ENCODE measurements around the gene LAMA5.

LAMA5 gene

DNA sequence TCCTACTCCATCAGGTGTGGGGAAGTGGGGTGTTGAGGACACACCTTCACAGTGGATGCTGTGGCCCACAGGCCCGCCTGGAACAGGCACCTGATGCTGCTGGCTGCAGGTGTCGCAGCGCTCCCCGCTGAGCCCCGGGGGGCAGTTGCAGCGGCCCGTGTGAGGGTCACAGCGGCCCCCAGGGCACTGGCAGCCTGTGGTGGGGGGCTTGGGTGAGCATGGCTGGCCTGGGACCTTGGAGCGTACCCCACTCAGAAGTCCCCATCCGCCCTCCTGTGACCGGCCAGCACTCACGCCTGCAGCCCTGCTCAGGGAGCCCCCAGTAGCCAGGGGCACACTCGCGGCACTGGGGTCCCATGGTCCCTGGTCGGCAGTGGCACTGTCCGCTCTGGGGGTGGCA is 45.1 kb downstream of the LAMA5 start:
- TF ChIP-seq EP300 (IDR thresholded peaks at IDR 0.05; ENCODE audit: borderline replicate concordance) (no peak), TAF1 (IDR thresholded peaks at IDR 0.05; ENCODE audit: low read depth) (no peak), FOXM1 (IDR thresholded peaks at IDR 0.05; ENCODE audit: borderline replicate concordance, low read depth) (no peak)
- TF ChIP-seq, protein P1, sequence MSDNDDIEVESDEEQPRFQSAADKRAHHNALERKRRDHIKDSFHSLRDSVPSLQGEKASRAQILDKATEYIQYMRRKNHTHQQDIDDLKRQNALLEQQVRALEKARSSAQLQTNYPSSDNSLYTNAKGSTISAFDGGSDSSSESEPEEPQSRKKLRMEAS (IDR thresholded peaks at IDR 0.05) = no peak

DNA sequence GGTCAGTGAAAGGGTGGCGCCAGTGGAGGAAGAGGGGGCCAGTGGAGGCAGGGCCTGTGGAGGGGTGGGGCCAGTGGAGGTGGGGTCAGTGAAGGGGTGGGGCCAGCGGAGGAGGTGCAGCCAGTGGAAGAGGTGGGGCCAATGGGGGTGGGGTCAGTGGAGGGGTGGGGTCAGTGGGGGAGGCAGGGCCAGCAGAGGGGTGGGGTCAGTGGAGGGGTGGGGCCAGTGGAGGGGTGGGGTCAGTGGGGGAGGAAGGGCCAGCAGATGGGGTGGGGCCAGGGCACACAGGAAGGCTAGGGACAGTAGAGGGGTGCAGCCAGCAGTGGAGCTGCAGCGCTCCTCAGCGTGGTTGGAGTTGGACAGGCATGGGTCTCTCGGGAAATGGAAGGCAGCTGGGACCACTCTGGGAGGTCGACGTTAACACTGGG is 45.6 kb downstream of the LAMA5 start:
- no peak for TF ChIP-seq ZBTB7A (IDR thresholded peaks at IDR 0.05; ENCODE audit: low read depth)
- no peak for TF ChIP-seq CREB1 (IDR thresholded peaks at IDR 0.05; ENCODE audit: low read depth)
- no peak for TF ChIP-seq TCF12 (IDR thresholded peaks at IDR 0.05; ENCODE audit: low read depth)
- TF ChIP-seq NFIC (IDR thresholded peaks at IDR 0.05) = no peak
- TF ChIP-seq, protein P1 (IDR thresholded peaks at IDR 0.05) = no peak
- TF ChIP-seq, protein P2, sequence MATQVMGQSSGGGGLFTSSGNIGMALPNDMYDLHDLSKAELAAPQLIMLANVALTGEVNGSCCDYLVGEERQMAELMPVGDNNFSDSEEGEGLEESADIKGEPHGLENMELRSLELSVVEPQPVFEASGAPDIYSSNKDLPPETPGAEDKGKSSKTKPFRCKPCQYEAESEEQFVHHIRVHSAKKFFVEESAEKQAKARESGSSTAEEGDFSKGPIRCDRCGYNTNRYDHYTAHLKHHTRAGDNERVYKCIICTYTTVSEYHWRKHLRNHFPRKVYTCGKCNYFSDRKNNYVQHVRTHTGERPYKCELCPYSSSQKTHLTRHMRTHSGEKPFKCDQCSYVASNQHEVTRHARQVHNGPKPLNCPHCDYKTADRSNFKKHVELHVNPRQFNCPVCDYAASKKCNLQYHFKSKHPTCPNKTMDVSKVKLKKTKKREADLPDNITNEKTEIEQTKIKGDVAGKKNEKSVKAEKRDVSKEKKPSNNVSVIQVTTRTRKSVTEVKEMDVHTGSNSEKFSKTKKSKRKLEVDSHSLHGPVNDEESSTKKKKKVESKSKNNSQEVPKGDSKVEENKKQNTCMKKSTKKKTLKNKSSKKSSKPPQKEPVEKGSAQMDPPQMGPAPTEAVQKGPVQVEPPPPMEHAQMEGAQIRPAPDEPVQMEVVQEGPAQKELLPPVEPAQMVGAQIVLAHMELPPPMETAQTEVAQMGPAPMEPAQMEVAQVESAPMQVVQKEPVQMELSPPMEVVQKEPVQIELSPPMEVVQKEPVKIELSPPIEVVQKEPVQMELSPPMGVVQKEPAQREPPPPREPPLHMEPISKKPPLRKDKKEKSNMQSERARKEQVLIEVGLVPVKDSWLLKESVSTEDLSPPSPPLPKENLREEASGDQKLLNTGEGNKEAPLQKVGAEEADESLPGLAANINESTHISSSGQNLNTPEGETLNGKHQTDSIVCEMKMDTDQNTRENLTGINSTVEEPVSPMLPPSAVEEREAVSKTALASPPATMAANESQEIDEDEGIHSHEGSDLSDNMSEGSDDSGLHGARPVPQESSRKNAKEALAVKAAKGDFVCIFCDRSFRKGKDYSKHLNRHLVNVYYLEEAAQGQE (IDR thresholded peaks at IDR 0.05; ENCODE audit: low read depth) = no peak
- TF ChIP-seq TAF1 (IDR thresholded peaks at IDR 0.05; ENCODE audit: low read depth) = no peak
- TF ChIP-seq RAD21 (IDR thresholded peaks at IDR 0.05; ENCODE audit: low read depth) = no peak
- TF ChIP-seq, protein P3, sequence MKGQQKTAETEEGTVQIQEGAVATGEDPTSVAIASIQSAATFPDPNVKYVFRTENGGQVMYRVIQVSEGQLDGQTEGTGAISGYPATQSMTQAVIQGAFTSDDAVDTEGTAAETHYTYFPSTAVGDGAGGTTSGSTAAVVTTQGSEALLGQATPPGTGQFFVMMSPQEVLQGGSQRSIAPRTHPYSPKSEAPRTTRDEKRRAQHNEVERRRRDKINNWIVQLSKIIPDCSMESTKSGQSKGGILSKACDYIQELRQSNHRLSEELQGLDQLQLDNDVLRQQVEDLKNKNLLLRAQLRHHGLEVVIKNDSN (IDR thresholded peaks at IDR 0.05) = no peak
- TF ChIP-seq CEBPB (IDR thresholded peaks at IDR 0.05) = no peak
- TF ChIP-seq TEAD4 (IDR thresholded peaks at IDR 0.05) = no peak
- no peak for TF ChIP-seq FOXM1 (IDR thresholded peaks at IDR 0.05; ENCODE audit: borderline replicate concordance, low read depth)
- no peak for TF ChIP-seq EGR1 (IDR thresholded peaks at IDR 0.05)
- TF ChIP-seq EP300 (IDR thresholded peaks at IDR 0.05; ENCODE audit: borderline replicate concordance) = no peak
- no peak for TF ChIP-seq YY1 (IDR thresholded peaks at IDR 0.05; ENCODE audit: low read depth)

DNA sequence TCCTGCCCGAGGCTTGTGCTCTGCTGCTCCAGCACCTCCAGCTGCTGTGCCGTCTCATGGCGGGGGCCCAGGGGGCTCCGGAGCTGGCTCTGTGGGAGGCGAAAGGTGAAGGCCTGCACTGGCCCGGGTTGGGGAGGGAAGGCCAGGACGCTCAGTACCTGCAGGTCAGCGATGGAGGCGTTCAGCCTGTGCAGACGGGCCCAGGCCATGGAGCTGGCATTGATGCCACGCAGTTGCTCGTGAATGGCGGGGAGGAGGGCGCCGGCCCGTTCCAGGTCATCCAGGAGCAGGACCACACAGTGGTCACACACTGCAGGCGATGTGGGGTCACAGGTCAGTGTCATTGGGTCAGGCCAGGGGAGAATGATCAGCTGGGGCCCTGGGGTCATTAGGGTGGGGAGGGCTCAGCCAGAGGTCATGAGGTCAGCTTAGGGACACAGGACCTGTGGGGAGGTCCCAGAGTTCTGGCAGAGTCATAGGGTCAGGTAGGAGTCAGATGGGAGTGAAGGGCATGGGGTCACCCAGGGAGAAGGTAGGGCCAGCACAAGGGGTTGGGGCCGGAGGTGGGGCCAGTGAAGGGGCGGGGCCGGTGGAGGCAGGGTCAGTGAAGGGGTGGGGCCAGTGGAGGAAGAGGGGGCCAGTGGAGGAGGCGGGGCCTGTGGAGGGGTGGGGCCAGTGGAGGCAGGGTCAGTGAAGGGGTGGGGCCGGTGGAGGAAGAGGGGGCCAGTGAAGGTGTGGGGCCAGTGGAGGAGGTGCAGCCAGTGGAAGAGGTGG is 46.3 kb downstream of the LAMA5 start:
- TF ChIP-seq CREB1 (IDR thresholded peaks at IDR 0.05; ENCODE audit: low read depth) (no peak), RAD21 (IDR thresholded peaks at IDR 0.05; ENCODE audit: low read depth) (no peak), EP300 (IDR thresholded peaks at IDR 0.05; ENCODE audit: borderline replicate concordance) (no peak), YY1 (IDR thresholded peaks at IDR 0.05; ENCODE audit: low read depth) (no peak), FOXM1 (IDR thresholded peaks at IDR 0.05; ENCODE audit: borderline replicate concordance, low read depth) (no peak), NFIC (IDR thresholded peaks at IDR 0.05) (no peak)
- TF ChIP-seq, protein P3 (IDR thresholded peaks at IDR 0.05) = no peak
- TF ChIP-seq, protein P2 (IDR thresholded peaks at IDR 0.05; ENCODE audit: low read depth) = no peak

DNA sequence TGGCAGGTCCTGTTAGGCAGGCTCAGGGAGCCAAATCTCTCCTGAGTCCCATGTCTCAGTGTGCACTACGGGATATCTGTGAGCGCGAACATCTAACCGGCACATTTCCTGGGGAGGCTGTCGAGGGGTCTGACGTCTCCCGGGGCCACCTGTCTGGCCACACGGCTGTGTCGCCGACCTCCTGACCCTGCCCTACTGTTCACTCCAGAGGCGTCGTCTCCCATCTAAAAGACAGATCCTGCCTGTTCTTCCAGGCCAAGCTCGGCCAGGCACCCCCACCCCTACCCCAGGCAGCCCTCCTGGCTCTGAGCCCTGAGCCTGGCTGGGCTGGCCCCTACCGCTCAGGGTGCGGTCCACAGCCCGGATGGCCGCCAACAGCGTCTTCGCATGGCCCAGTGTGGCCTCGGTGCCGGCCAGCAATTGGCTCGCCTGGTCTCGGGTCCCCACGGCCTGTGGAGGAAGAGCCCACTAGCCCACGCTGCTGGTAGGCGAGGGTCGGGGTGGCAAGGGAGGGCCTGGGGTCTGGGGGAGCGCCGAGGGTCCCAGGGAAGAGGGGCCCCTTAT is 47.7 kb downstream of the LAMA5 start:
- no peak for TF ChIP-seq TCF12 (IDR thresholded peaks at IDR 0.05; ENCODE audit: low read depth)
- no peak for TF ChIP-seq EGR1 (IDR thresholded peaks at IDR 0.05)
- TF ChIP-seq FOXM1 (IDR thresholded peaks at IDR 0.05; ENCODE audit: borderline replicate concordance, low read depth) = no peak
- no peak for TF ChIP-seq CREB1 (IDR thresholded peaks at IDR 0.05; ENCODE audit: low read depth)
- TF ChIP-seq, protein P1 (IDR thresholded peaks at IDR 0.05) = no peak
- TF ChIP-seq TEAD4 (IDR thresholded peaks at IDR 0.05) = no peak
- TF ChIP-seq NFIC (IDR thresholded peaks at IDR 0.05) = no peak
- no peak for TF ChIP-seq RAD21 (IDR thresholded peaks at IDR 0.05; ENCODE audit: low read depth)
- no peak for TF ChIP-seq CEBPB (IDR thresholded peaks at IDR 0.05)
- TF ChIP-seq YY1 (IDR thresholded peaks at IDR 0.05; ENCODE audit: low read depth) = no peak
- no peak for TF ChIP-seq EP300 (IDR thresholded peaks at IDR 0.05; ENCODE audit: borderline replicate concordance)
- TF ChIP-seq, protein P3 (IDR thresholded peaks at IDR 0.05) = no peak
- TF ChIP-seq, protein P2 (IDR thresholded peaks at IDR 0.05; ENCODE audit: low read depth) = no peak
- TF ChIP-seq ZBTB7A (IDR thresholded peaks at IDR 0.05; ENCODE audit: low read depth) = no peak
